ENCODE results near the gene ACOT8. TPM values are rescaled to one million over a fixed set of nuclear protein-coding genes. Genes with fewer than 3 reads are reported as not detected.
A peak's percentile ranks its signal among the peaks of the same experiment; 100 is the strongest.
"Not testable (repeated sequence)": the region's sequence is repeated elsewhere in the genome, so short reads cannot be mapped to it uniquely, and the experiment has no call there.

Gene ACOT8
- polyA plus RNA-seq, 1 donor (not counting 4 experiments of a cell fraction or from before 2014, with no cell fraction given): 23.9 TPM

GRCh38 chr20:45833030-45833882 is 23.9 kb downstream of the ACOT8 start, which contains the start of gene SNX21:
Gene SNX21, plus strand, starts transcription at chr20:45833799. Its CDS starts 121 bp downstream, at chr20:45833920.
- dilution Hi-C loops (cut with MboI; ENCODE audit: extremely low pct_ligation_motif_present, low sequenced_read_pairs): no loop called here
- H3K27me3 ChIP-seq (ENCODE audit: control insufficient read depth, extremely low read depth, insufficient read depth, low read length): no peaks in the 10 kb centered on the region
- H3K27ac ChIP-seq (ENCODE audit: control insufficient read depth, insufficient read depth, low read length): peak within 1 kb of the TSS; percentile 77
- no peaks in the 10 kb centered on the region for H4K20me1 ChIP-seq (ENCODE audit: control insufficient read depth, extremely low read depth, insufficient read depth, low read length)
- no peaks in the 10 kb centered on the region for H3K9me3 ChIP-seq (ENCODE audit: control insufficient read depth, low read depth, low read length)
- peak within 1 kb of the TSS; percentile 86 for H3K4me2 ChIP-seq (ENCODE audit: control insufficient read depth, extremely low read depth, insufficient read depth, low read depth, low read length)
- TF ChIP-seq CTCF (optimal IDR thresholded peaks at IDR 0.05 in 1 of 3, IDR thresholded peaks at IDR 0.05 in 1 of 3, conservative IDR thresholded peaks at IDR 0.05 in 1 of 3; ENCODE audit: extremely low read depth in 1 of 3, insufficient read depth in 2 of 3, low read length in 3 of 3) (no peak), EZH2 (IDR thresholded peaks at IDR 0.05; ENCODE audit: low read length) (no peak)
- peaks cover 24% of the 10 kb centered on the region for H3K4me1 ChIP-seq (ENCODE audit: control insufficient read depth, extremely low read depth, insufficient read depth, low read length)
- FAIRE-seq: no peak
- H3K4me3 ChIP-seq (ENCODE audit: control insufficient read depth in 2 of 3, extremely low read depth in 1 of 3, insufficient read depth in 2 of 3, low read depth in 1 of 3, low read length in 3 of 3): peak within 1 kb of the TSS; percentile 57 to 85 (median 61)
- H3K9ac ChIP-seq (ENCODE audit: control insufficient read depth, extremely low read depth, insufficient read depth, low read length): peak within 1 kb of the TSS; percentile 82
- H3K79me2 ChIP-seq (ENCODE audit: control insufficient read depth, insufficient read depth, low read length): no peaks in the 10 kb centered on the region
- H3K36me3 ChIP-seq (ENCODE audit: control insufficient read depth in 2 of 2, extremely low read depth in 1 of 2, insufficient read depth in 2 of 2, low read length in 2 of 2): no peaks in the 10 kb centered on the region
- no peak for DNase-seq (ENCODE audit: low read depth, low spot score)
- peaks cover 2% of the 10 kb centered on the region for H3K9me1 ChIP-seq (ENCODE audit: control insufficient read depth, extremely low read depth, insufficient read depth, low read length)
- peak within 1 kb of the TSS; percentile 95 for H2AFZ ChIP-seq (ENCODE audit: control insufficient read depth, low read length)

GRCh38 chr20:45832619-45833018 is 24.6 kb downstream of the ACOT8 start:
- Histone ChIP-seq H3K9me3 (ENCODE audit: control insufficient read depth, low read depth, low read length) (no peaks in the 10 kb centered on the region), H4K20me1 (ENCODE audit: control insufficient read depth, extremely low read depth, insufficient read depth, low read length) (no peaks in the 10 kb centered on the region), H3K4me2 (ENCODE audit: control insufficient read depth, extremely low read depth, insufficient read depth, low read depth, low read length) (no peak overlapping the region), H3K4me3 (ENCODE audit: control insufficient read depth in 2 of 3, extremely low read depth in 1 of 3, insufficient read depth in 2 of 3, low read depth in 1 of 3, low read length in 3 of 3) (no peak overlapping the region), H2AFZ (ENCODE audit: control insufficient read depth, low read length) (no peak overlapping the region), H3K27ac (ENCODE audit: control insufficient read depth, insufficient read depth, low read length) (no peak overlapping the region), H3K36me3 (ENCODE audit: control insufficient read depth in 2 of 2, extremely low read depth in 1 of 2, insufficient read depth in 2 of 2, low read length in 2 of 2) (no peaks in the 10 kb centered on the region), H3K9me1 (ENCODE audit: control insufficient read depth, extremely low read depth, insufficient read depth, low read length) (peaks cover 2% of the 10 kb centered on the region), H3K4me1 (ENCODE audit: control insufficient read depth, extremely low read depth, insufficient read depth, low read length) (peaks cover 24% of the 10 kb centered on the region), H3K27me3 (ENCODE audit: control insufficient read depth, extremely low read depth, insufficient read depth, low read length) (no peaks in the 10 kb centered on the region), H3K79me2 (ENCODE audit: control insufficient read depth, insufficient read depth, low read length) (no peaks in the 10 kb centered on the region), H3K9ac (ENCODE audit: control insufficient read depth, extremely low read depth, insufficient read depth, low read length) (peak overlapping the region; percentile 82)
- DNase-seq (ENCODE audit: low read depth, low spot score) (no peak), FAIRE-seq (no peak)
- TF ChIP-seq EZH2 (IDR thresholded peaks at IDR 0.05; ENCODE audit: low read length) (no peak), CTCF (optimal IDR thresholded peaks at IDR 0.05 in 1 of 3, IDR thresholded peaks at IDR 0.05 in 1 of 3, conservative IDR thresholded peaks at IDR 0.05 in 1 of 3; ENCODE audit: extremely low read depth in 1 of 3, insufficient read depth in 2 of 3, low read length in 3 of 3) (no peak)
- dilution Hi-C loops (cut with MboI; ENCODE audit: extremely low pct_ligation_motif_present, low sequenced_read_pairs): no loop called here

- H3K36me3 ChIP-seq (ENCODE audit: control insufficient read depth in 2 of 2, extremely low read depth in 1 of 2, insufficient read depth in 2 of 2, low read length in 2 of 2); H4K20me1 ChIP-seq (ENCODE audit: control insufficient read depth, extremely low read depth, insufficient read depth, low read length); dilution Hi-C loops (cut with MboI; ENCODE audit: extremely low pct_ligation_motif_present, low sequenced_read_pairs); H3K9me3 ChIP-seq (ENCODE audit: control insufficient read depth, low read depth, low read length); H3K9ac ChIP-seq (ENCODE audit: control insufficient read depth, extremely low read depth, insufficient read depth, low read length); H3K27me3 ChIP-seq (ENCODE audit: control insufficient read depth, extremely low read depth, insufficient read depth, low read length); DNase-seq (ENCODE audit: low read depth, low spot score); H3K27ac ChIP-seq (ENCODE audit: control insufficient read depth, insufficient read depth, low read length); H3K9me1 ChIP-seq (ENCODE audit: control insufficient read depth, extremely low read depth, insufficient read depth, low read length); H3K79me2 ChIP-seq (ENCODE audit: control insufficient read depth, insufficient read depth, low read length); H2AFZ ChIP-seq (ENCODE audit: control insufficient read depth, low read length); H3K4me2 ChIP-seq (ENCODE audit: control insufficient read depth, extremely low read depth, insufficient read depth, low read depth, low read length); H3K4me3 ChIP-seq (ENCODE audit: control insufficient read depth in 2 of 3, extremely low read depth in 1 of 3, insufficient read depth in 2 of 3, low read depth in 1 of 3, low read length in 3 of 3); FAIRE-seq: not testable (repeated sequence)
- H3K4me1 ChIP-seq (ENCODE audit: control insufficient read depth, extremely low read depth, insufficient read depth, low read length): peaks cover 11% of the 10 kb centered on the region
Measured at GRCh38 chr20:45829673-45830106, 27.5 kb downstream of the ACOT8 start.
